Endothelial cell (in vitro differentiated cells): ENCODE measurements around the gene NLGN1. TPM values are rescaled to one million over a fixed set of nuclear protein-coding genes. Genes with fewer than 3 reads are reported as not detected.

Experiments
- DNase-seq: peaks from one replicate; pipeline ENCODE4 v3.0.0; 2021; ENCODE audit warnings: low spot score
- H3K27ac Mint-ChIP-seq: one replicate; pipeline ENCODE4 v1.8.0; 2021; ENCODE audit warnings: mixed read lengths, inconsistent platforms; ENCODE audit not compliant: unreplicated experiment
- H3K27me3 Mint-ChIP-seq: one replicate; pipeline ENCODE4 v1.8.0; 2021; ENCODE audit warnings: mild to moderate bottlenecking, moderate library complexity, mixed read lengths, inconsistent platforms; ENCODE audit not compliant: unreplicated experiment
- H3K36me3 Mint-ChIP-seq: one replicate; pipeline ENCODE4 v1.8.0; 2021; ENCODE audit warnings: mild to moderate bottlenecking, low read depth, mixed read lengths, inconsistent platforms; ENCODE audit not compliant: unreplicated experiment
- H3K4me1 Mint-ChIP-seq: one replicate; pipeline ENCODE4 v1.8.0; 2021; ENCODE audit warnings: mild to moderate bottlenecking, mixed read lengths, inconsistent platforms; ENCODE audit not compliant: unreplicated experiment
- H3K4me3 Mint-ChIP-seq: one replicate; pipeline ENCODE4 v1.8.0; 2021; ENCODE audit warnings: mild to moderate bottlenecking, mixed read lengths, inconsistent platforms; ENCODE audit not compliant: unreplicated experiment
- H3K9me3 Mint-ChIP-seq: one replicate; pipeline ENCODE4 v1.8.0; 2021; ENCODE audit warnings: mixed read lengths, inconsistent platforms; ENCODE audit not compliant: unreplicated experiment
- total RNA-seq: library from RNA; stranded (reverse); fragmentation: NEBNext Ultra II Directional; extraction: Animal tissue kit (Norgen Biotek cat#: 25700); gene quantifications from one replicate; pipeline ENCODE4 v1.2.1, GENCODE V29; 2021; ENCODE audit not compliant: unreplicated experiment
- TF ChIP-seq, protein P1 (sequence below): fragments of 200-600 bp; sonication (generic); IDR thresholded peaks from one replicate; pipeline ENCODE4 v1.5.0; 2021; ENCODE audit warnings: antibody characterized with exemption; ENCODE audit not compliant: unreplicated experiment

NLGN1 gene
- total RNA-seq, 1 donor from 2014 or later, result 27.6 TPM

DNA sequence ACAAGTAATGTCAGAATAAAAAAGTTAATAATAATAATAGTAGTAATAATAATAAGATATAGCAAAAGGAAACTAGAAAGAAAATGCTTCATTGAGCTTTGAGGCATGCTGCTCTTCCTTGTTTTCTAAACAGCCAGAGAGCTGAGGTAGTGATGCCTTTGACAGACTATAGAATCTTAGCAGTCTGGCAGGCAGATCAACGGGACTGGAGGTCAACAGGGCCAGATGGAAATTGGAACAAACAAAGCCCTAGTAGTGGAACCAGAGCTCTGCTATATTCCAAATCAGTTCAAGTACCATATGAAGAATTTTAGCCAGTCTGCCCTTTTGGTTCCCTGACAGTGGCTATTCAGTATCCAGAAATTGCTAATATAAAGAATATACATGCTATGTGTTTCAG is 278.6 kb downstream of the NLGN1 start:
- Mint-ChIP-seq H3K36me3 (no peaks in the 10 kb centered on the region), H3K27ac (no peak overlapping the region), H3K9me3 (no peaks in the 10 kb centered on the region), H3K4me3 (no peak overlapping the region), H3K4me1 (no peaks in the 10 kb centered on the region), H3K27me3 (no peaks in the 10 kb centered on the region)
- TF ChIP-seq, protein P1, sequence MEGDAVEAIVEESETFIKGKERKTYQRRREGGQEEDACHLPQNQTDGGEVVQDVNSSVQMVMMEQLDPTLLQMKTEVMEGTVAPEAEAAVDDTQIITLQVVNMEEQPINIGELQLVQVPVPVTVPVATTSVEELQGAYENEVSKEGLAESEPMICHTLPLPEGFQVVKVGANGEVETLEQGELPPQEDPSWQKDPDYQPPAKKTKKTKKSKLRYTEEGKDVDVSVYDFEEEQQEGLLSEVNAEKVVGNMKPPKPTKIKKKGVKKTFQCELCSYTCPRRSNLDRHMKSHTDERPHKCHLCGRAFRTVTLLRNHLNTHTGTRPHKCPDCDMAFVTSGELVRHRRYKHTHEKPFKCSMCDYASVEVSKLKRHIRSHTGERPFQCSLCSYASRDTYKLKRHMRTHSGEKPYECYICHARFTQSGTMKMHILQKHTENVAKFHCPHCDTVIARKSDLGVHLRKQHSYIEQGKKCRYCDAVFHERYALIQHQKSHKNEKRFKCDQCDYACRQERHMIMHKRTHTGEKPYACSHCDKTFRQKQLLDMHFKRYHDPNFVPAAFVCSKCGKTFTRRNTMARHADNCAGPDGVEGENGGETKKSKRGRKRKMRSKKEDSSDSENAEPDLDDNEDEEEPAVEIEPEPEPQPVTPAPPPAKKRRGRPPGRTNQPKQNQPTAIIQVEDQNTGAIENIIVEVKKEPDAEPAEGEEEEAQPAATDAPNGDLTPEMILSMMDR, result no peak
- DNase-seq, result no peak

DNA sequence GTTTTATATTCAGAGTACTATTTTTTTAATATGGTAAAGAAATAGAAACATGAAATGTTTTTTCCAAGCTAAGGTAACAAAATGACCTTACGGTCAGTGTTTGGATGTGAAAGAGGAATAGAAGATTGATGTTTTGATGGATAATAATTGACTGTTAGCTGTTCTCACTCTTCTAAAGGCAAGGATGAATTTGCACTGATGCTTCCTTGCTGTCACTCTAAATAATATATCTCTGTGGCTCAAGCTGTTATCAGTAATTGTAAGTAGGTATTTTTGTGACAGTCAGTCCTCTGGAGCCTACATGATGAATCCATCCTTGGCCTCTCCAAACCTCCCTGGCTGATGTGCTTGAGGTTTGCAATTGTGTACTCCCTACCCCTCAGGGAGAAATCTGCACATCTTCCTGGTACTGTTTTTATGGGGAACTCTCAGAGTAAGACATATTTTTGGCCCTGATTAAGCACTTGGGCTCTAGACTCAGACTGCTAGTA is 283.7 kb downstream of the NLGN1 start:
- Mint-ChIP-seq H3K4me1 (peaks cover 2% of the 10 kb centered on the region), H3K9me3 (no peaks in the 10 kb centered on the region)
- TF ChIP-seq, protein P1, result no peak

DNA sequence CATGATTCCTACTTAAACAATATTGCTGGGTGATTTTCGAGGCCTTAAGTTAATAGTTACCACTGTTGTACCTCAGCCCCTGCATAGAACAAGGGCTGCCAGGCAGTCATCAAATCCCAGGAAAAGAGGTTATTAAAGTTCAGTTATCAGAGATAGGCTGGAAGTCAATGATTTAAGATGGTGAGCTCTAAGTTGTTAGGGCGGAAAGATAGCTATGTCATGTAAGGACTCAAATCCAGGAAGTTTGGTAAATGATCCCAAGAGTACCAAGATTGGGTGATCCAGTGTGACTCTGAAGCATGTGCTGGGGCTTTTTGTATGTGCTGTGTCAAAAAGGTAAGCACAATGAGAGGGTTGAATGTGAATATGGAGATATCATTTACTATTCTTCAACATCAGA is 287.9 kb downstream of the NLGN1 start:
- H3K4me3 Mint-ChIP-seq, result no peak overlapping the region
- no peak for DNase-seq
- H3K36me3 Mint-ChIP-seq, result no peaks in the 10 kb centered on the region
- TF ChIP-seq, protein P1, result no peak
- no peaks in the 10 kb centered on the region for H3K27me3 Mint-ChIP-seq
- peaks cover 2% of the 10 kb centered on the region for H3K4me1 Mint-ChIP-seq
- no peaks in the 10 kb centered on the region for H3K9me3 Mint-ChIP-seq
- H3K27ac Mint-ChIP-seq, result no peak overlapping the region

More for the DNA sequence above, 283.7 kb downstream of the NLGN1 start:
- H3K27ac Mint-ChIP-seq, result no peak overlapping the region
- H3K36me3 Mint-ChIP-seq, result no peaks in the 10 kb centered on the region
- DNase-seq, result no peak
- H3K27me3 Mint-ChIP-seq, result no peaks in the 10 kb centered on the region
- no peak overlapping the region for H3K4me3 Mint-ChIP-seq

DNA sequence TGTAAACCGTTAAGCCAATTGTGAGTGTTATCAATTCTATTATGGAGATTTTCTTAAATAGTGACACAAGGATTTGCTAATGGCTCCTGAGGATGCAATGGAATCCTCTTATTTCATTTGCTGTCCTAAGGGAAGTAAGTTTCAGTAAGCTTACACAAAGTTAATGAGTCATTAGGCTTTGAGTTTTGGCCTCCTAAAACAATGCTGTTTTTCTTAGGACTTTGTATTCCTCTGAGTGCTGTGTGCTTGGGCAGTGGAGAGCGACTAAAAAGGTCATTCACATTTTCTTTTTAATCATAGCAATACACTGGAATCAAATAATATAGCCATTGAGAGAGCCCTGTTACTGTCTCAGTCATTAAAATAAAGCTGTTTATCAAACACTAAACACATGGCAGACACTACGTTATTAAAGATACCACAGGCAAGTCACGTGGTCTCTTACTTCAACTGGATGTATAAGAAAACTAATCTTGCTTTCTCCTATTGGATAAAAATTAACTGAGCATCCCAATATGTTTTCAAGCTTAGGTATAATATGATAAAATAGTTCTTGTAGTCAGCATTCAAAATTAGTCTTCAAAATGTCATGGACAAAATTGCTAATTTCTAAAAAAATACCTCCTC is 290.8 kb downstream of the NLGN1 start:
- Mint-ChIP-seq H3K27me3 (no peaks in the 10 kb centered on the region), H3K4me1 (no peaks in the 10 kb centered on the region), H3K9me3 (no peaks in the 10 kb centered on the region), H3K27ac (no peak overlapping the region), H3K4me3 (no peak overlapping the region), H3K36me3 (no peaks in the 10 kb centered on the region)
- DNase-seq, result no peak
- TF ChIP-seq, protein P1, result no peak

DNA sequence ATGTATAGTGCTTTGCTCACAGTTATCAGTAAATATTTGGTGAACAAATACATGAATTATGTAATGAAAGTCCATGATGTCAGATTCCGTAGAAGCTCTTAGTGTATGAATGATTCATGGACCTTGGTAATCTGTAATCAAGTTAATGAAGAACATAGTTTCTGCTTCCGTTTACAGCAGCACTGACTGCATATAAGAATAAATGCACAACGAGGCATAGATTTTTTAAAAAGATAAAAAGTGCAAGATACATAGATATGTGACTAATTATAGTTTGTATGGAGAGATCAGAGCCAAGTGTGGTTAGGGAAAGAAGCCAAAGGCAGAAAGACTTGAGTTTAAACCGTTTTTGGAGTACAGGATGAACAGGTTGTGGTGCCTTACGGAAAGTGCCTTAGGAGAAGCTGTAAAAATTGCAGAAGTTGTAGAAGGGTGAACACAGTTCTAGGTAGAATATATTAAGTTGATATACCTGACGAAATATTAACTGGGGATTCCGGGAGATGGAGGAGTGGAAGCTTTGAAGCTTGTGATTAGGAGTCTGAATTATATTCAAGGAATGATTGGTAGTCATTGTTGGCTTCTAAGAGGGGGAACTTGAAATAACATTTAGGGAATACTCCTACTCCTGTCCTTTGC is 293.1 kb downstream of the NLGN1 start:
- TF ChIP-seq, protein P1, result no peak
- no peak for DNase-seq
- Mint-ChIP-seq H3K4me3 (no peak overlapping the region), H3K36me3 (no peaks in the 10 kb centered on the region), H3K4me1 (no peaks in the 10 kb centered on the region), H3K27me3 (no peaks in the 10 kb centered on the region), H3K9me3 (no peaks in the 10 kb centered on the region), H3K27ac (no peak overlapping the region)
